ENCODE measurements around the gene OPTC. TPM values are rescaled to one million over a fixed set of nuclear protein-coding genes. Genes with fewer than 3 reads are reported as not detected.

OPTC gene
- total and polyA plus RNA-seq, 2 of the 13 experiments (the other 11 are each of a cell fraction or from before 2014, with no cell fraction given), result not detected

- TF ChIP-seq ZHX1 (CRISPR knock-in tag; IDR thresholded peaks at IDR 0.05; ENCODE audit: low read depth), result no peak
- peak; percentile 17; the same call in 1 of the 2 replicates for TF ChIP-seq ARID5B (CRISPR knock-in tag; IDR thresholded peaks at IDR 0.05)
- TF ChIP-seq SP5 (CRISPR knock-in tag; IDR thresholded peaks at IDR 0.05; ENCODE audit: borderline replicate concordance, low read depth), result no peak
- TF ChIP-seq FOSL2 (CRISPR knock-in tag; IDR thresholded peaks at IDR 0.05), result peak; percentile 50; the same call in 1 of the 2 replicates
- TF ChIP-seq YEATS2 (CRISPR knock-in tag; IDR thresholded peaks at IDR 0.05; ENCODE audit: borderline replicate concordance), result no peak
- TF ChIP-seq ZNF142 (CRISPR knock-in tag; IDR thresholded peaks at IDR 0.05), result no peak
- TF ChIP-seq ZNF292 (CRISPR knock-in tag; IDR thresholded peaks at IDR 0.05; ENCODE audit: borderline replicate concordance, low read depth), result 0 out of 2 replicates have a peak, but pooled peaks have one; percentile 23
- no peak for TF ChIP-seq ZNF124 (CRISPR knock-in tag; IDR thresholded peaks at IDR 0.05)
- no peak for TF ChIP-seq ZSCAN21 (CRISPR knock-in tag; IDR thresholded peaks at IDR 0.05; ENCODE audit: borderline replicate concordance)
Measured at GRCh38 chr1:203537806-203538464, 44.0 kb downstream of the OPTC start (continued).

All from HepG2 (cell line).